ENCODE measurements around the gene PRPF19.

GRCh38 chr11:60915248-60915914 is 9.0 kb upstream of the PRPF19 start:
- TF ChIP-seq CTCF (IDR thresholded peaks at IDR 0.05), result no peak
- no peak for TF ChIP-seq ZFX (IDR thresholded peaks at IDR 0.05; ENCODE audit: borderline replicate concordance)
